ENCODE data around the gene FAM53C.
A peak's percentile ranks its signal among the peaks of the same experiment; 100 is the strongest.

DNA sequence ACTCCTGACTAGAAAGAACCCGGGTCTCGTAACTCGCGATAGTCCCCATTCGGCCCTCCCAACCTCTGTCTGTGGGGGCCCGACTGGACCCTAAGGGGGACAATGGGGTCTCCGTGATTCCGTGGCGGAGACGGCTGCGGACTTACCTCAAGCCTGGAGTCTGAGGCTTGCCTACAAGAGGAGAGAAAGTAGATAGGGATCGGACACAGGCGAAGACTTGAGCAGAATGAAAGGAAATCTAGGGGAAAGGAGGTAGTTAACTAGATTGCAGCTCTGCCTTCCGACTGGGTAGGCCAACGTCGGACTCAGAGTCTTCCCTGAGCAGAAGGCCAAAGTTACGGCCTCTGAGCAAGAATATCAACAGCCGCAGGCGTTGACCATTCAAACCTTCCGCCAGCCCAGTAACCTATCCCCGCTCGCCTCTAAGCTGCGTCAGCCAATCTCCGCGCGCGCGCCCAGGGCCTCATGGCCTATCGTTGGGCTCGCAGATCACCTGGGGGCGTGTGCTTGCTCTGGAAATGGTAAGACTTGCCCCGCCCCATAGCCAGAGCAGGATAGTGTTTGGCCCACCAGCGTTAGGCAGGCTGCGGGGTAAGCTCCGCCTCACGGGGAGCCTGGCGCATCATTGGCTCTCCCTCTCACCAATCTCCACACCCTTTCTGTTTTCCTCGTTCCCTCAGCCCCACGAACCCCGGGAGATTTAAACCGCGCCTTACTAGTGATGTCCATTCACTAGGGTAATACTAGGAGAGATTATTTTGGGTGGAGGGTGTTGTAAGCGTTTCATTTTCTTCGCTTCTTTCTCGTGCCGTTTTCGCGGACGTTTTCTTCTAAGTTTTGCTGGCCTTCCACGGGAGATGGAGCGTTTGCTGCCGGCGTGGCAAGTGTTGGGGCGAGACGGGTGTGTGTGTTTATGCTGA is 6.4 kb upstream of the FAM53C start, which contains the start of gene CDC25C:
- TF ChIP-seq POLR2A (IDR thresholded peaks at IDR 0.05; ENCODE audit: low read depth, low read length) (peak; percentile 86), RELA (IDR thresholded peaks at IDR 0.05; ENCODE audit: borderline replicate concordance, partially characterized antibody) (no peak), EP300 (IDR thresholded peaks at IDR 0.05; ENCODE audit: borderline replicate concordance in 1 of 2, control insufficient read depth in 1 of 2, low read depth in 2 of 2, low read length in 2 of 2) (no peak), ZNF24 (IDR thresholded peaks at IDR 0.05) (no peak), MYC (IDR thresholded peaks at IDR 0.05; ENCODE audit: insufficient read depth, insufficient read length, insufficient replicate concordance, low read length, severe bottlenecking) (no peak), STAT1 (conservative IDR thresholded peaks at IDR 0.05) (no peak), ZNF384 (IDR thresholded peaks at IDR 0.05; ENCODE audit: borderline replicate concordance, low read depth, low read length) (no peak), CHD1 (IDR thresholded peaks at IDR 0.05; ENCODE audit: low read depth, low read length) (no peak), TARDBP (IDR thresholded peaks at IDR 0.05; ENCODE audit: borderline replicate concordance) (no peak), NR2C1 (IDR thresholded peaks at IDR 0.05) (no peak; the same call in 1 of the 2 replicates)
- TF ChIP-seq, protein P1, sequence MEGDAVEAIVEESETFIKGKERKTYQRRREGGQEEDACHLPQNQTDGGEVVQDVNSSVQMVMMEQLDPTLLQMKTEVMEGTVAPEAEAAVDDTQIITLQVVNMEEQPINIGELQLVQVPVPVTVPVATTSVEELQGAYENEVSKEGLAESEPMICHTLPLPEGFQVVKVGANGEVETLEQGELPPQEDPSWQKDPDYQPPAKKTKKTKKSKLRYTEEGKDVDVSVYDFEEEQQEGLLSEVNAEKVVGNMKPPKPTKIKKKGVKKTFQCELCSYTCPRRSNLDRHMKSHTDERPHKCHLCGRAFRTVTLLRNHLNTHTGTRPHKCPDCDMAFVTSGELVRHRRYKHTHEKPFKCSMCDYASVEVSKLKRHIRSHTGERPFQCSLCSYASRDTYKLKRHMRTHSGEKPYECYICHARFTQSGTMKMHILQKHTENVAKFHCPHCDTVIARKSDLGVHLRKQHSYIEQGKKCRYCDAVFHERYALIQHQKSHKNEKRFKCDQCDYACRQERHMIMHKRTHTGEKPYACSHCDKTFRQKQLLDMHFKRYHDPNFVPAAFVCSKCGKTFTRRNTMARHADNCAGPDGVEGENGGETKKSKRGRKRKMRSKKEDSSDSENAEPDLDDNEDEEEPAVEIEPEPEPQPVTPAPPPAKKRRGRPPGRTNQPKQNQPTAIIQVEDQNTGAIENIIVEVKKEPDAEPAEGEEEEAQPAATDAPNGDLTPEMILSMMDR (IDR thresholded peaks at IDR 0.05 in 2 of 3, conservative IDR thresholded peaks at IDR 0.05 in 1 of 3; ENCODE audit: control insufficient read depth in 2 of 3, extremely low read depth in 1 of 3, insufficient read depth in 1 of 3, low read depth in 3 of 3, low read length in 3 of 3) = no peak
- TF ChIP-seq, protein P2, sequence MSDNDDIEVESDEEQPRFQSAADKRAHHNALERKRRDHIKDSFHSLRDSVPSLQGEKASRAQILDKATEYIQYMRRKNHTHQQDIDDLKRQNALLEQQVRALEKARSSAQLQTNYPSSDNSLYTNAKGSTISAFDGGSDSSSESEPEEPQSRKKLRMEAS (IDR thresholded peaks at IDR 0.05; ENCODE audit: low read depth, low read length) = peak; percentile 40; the same call in 1 of the 2 replicates

Data from GM12878 (cell line).